SKM-1 (cell line): Measurements from ENCODE around the gene FLYWCH2.

ENCODE experiments used
- DNase-seq: peaks from one replicate; lab custom pipeline; 2025; ENCODE audit not compliant: unreplicated experiment; lab: John Stamatoyannopoulos, UW

The FLYWCH2 gene

GRCh38 chr16:2881783-2882649, 999 bp upstream of the FLYWCH2 start:
- peak; percentile 13 for DNase-seq

DNA sequence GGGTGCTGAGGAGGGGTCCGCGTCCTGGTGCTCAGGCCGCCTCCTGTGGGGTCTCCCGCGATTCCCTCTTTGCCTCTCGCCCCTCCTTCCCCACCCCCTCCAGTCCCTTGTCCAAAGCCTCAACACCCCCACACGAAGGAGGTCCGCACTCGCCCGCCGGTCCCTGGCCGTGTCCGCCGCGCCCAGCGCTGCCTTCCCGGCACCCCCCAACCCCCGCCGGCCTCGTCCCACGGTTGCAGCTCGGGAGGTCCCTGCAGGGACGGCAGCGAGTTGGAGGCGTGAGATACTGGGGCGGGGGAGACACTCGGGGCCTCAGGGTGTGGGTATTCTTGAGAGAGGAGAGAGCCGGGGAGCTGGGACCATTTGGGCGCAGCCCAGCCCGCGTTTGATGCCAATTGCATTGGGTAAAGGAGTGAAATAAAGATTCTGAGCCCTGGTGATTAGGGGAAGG, 468 bp downstream of the FLYWCH2 start:
- DNase-seq: no peak

- no peak for DNase-seq
Observed at GRCh38 chr16:2884041-2884451, 1.0 kb downstream of the FLYWCH2 start.

DNA sequence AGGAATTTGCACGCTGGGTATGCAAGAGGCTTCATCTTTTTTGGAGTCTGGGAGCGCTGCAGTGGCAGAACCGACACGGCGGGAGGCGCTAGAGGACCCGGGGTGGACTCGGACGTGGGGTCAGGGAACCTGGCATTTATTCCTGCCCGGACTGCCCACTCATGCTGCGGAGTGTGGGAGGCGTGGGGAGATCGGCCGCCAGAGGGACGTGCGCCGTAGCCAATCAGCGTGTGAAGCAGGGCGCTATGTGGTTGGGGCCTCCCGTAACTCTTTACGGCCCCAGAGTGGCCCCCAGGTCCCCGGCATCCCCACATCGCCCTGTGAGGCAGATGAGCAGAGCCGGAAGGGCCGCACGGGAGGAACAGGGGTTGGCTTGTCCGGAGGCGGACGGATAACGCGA, 11.2 kb downstream of the FLYWCH2 start:
- no peak for DNase-seq

DNA sequence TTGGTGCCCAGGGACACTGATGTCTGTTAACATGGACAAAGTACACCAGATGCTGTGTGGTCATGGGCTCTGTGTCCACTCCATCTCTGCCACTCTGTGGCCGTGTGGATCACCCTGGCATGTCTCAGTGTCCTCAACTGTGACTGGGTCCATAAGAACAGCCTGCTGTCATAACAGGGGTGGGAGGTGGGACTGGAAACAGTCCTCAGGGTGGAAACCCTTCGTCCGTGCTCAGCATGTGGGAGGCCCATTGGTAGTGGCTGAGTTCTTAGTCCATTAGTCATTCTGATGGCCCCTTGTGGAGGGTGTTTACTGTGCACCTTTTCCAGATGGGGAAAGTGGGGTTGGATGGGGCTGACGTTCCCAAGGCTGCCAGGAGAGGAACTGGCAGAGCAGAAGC, 12.8 kb downstream of the FLYWCH2 start:
- no peak for DNase-seq

DNA sequence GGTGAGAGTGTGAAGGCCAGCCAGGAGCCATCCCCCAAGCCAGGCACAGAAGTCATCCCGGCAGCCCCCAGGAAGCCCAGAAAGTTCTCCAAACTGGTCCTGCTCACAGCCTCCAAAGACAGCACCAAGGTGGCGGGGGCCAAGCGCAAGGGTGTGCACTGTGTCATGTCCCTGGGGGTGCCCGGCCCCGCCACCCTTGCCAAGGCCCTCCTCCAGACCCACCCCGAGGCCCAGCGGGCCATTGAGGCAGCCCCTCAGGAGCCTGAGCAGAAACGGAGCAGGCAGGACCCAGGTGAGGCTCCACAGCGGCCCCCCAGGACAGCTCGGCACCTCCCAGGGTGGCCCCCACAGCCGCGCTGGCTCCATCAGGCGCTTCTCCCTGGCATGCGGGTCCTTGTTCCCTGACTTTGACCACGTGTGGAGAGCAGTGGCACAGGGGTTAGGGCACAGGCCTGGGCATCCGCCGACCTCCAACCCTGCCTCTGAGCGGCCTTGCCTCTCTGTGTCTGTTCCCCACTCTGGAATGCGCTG, 13.5 kb downstream of the FLYWCH2 start:
- DNase-seq: no peak

DNA sequence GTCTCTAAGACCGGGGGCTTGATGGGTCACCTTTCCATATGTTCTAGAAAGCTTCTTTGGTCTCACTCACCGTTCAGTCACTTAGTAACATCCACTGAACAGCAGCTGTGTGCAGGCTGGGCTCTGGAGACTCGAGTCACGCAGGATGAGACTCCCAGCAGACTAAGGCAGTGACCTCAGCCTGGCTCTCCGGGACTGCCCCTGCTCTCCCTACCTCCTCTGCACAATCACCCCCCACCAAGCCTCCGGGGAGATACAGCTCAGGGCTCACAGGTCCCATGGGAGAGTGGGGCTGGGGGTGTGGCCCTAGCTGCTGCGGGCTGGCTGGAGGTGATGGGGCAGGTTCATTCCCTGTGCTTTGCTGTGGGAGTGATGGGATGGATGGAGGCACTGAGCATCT, 14.1 kb downstream of the FLYWCH2 start:
- no peak for DNase-seq

- DNase-seq: no peak
Observed at GRCh38 chr16:2898831-2899563, 16.0 kb downstream of the FLYWCH2 start.

- DNase-seq: no peak
Observed at GRCh38 chr16:2899564-2900072, 16.6 kb downstream of the FLYWCH2 start.

DNA sequence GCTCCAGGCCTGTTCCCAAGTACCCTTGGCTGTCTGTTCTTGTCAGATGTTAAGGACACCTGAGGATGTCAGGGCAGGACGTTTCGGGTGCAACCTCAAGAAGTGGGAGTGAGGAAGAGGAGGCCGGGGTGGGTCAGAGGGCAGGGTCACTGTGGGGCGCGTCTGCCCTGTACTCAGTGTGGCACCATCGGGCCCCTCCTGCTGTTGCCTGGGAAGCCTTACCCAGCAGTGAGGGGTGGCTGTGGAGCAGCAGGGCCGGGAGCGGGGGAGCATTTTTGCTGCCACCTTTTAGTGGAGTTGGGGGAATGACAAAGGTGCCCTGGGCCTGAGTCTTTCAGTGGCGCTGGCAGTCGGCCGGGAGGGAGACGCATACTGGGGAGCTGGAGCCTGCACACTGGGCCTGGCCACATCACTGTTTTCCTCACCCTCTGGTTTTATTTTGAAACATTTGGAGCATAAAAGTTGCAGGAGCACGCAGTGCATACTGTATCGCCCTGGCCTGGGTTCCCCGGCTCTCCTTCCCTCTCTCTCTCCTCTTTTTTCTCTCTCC, 17.6 kb downstream of the FLYWCH2 start:
- no peak for DNase-seq

DNA sequence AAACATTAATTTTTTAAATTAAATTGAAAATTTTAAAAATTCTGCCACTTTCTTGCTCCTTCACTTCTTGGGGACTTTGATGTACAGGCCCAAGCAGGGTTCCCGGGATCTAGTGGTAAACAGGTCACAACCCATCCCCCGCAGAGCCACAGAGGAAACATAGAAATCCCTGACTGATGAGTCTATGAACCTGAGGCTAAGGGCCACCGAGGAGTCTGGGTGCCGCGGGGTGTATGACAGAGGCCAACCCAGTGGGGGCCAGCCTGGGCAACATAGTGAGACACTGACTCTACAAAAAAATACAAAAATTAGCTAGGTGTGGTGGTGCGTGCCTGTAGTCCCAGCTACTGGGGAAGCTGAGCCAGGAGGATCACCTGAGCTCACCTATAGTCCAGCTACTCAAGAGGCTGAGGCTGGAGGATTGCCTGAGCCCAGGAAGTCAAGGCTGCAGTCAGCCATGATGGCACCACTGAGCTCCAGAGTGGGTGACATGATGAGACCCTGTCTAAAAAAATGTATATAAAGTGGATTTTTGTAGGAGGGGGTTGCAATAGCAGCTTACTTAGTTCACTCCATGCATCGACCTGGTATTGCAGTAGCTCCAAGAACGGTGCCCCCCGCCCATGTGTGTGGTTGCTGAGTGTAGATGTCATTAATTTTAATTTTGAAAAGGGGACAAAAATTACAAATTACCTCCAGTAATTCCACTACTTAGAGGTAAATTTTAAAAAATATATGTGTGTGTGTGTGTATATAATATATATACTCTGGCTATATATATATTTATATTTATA, 19.5 kb downstream of the FLYWCH2 start:
- no peak for DNase-seq

DNA sequence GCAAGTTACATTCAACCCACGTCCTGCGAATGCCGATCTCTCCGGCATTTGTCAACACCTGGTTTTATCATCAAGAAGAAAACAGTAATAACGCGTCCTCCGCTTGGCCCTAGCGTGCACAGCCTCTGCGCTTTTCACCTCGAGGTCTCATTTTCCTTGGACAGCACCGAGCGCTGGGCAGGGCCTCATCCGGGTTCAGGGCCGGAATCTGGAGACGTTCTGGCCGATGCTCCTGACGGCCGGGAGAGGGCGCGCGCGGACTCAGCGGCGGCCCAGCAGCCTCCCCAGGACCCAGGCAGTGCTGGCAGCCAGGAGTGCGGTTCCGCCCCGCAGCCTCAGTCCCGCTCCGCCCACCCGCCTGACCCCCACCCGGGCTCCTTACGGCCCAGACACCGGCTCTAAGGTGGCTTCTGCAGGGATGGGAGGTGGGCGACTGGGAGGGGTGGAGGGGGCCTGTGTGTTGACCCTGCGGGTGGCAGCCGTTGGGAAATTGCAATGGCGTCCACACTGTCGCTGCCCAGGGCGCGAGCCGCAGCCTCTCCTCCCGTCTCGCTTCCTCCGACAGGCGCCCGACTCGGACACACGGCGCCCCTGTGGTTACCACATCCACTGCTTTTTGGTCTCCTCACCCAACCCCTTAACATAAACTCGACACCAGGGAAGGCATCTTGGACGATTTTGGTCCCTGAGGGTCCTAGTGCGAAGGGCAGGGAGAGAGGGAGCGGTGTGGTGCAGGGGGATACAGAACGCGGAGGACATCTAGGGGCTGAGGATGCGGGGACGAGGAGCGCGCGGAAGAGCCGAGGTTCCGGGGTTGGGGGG, 21.3 kb downstream of the FLYWCH2 start:
- peak; percentile 67 for DNase-seq

GRCh38 chr16:2904922-2905240, 21.9 kb downstream of the FLYWCH2 start:
- no peak for DNase-seq

DNA sequence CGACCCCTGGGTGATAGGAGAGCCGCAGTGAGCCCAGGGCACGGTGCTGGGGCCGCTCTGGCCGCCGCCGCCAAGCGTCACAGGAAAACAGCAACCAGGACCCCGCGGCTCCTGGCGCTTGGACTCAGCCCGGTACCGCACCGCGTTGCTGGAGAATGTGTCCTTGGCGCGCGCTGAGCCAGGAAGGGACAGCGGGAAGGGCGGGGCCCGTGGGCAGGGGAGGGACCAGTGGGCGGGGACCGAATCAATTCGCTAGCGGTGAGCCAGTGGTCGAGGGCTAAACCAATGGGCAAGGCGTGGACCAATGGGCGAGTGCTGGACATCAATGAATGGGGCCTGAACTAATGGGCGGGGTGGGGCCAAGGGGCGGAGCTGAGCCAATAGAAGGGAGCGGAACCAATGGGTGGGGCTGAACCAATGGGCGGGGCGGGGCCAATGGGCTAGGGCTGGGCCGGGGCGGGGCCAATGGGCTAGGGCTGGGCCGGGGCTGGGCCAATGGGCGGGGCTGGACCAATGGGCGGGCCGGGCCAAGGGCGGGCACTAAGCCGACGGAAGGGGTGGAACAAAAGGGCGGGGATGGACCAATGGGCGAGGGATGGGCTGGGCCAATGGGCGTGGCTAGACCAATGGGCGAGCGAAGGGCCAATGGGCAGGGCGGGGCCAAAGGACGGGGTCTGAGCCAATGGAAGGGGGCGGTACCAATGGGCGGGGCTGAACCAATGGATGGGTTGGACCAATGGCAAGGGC, 22.4 kb downstream of the FLYWCH2 start:
- DNase-seq: peak; percentile 98

- no peak for DNase-seq
Observed at GRCh38 chr16:2905988-2906387, 23.0 kb downstream of the FLYWCH2 start.

GRCh38 chr16:2907084-2907753, 24.2 kb downstream of the FLYWCH2 start:
- peak; percentile 17 for DNase-seq

GRCh38 chr16:2910441-2910969, 27.5 kb downstream of the FLYWCH2 start:
- no peak for DNase-seq

- DNase-seq: peak; percentile 95
Observed at GRCh38 chr16:2911638-2912329, 28.8 kb downstream of the FLYWCH2 start, which contains the start of gene FLYWCH1. FLYWCH1 (plus strand) TSS chr16:2911931; CDS start chr16:2929686, 17,755 bp downstream.
